ENCODE data around the gene MRPL18.
A peak's percentile ranks its signal among the peaks of the same experiment; 100 is the strongest.
"Not testable (repeated sequence)": the region's sequence is repeated elsewhere in the genome, so short reads cannot be mapped to it uniquely, and the experiment has no call there.

The MRPL18 gene

DNA sequence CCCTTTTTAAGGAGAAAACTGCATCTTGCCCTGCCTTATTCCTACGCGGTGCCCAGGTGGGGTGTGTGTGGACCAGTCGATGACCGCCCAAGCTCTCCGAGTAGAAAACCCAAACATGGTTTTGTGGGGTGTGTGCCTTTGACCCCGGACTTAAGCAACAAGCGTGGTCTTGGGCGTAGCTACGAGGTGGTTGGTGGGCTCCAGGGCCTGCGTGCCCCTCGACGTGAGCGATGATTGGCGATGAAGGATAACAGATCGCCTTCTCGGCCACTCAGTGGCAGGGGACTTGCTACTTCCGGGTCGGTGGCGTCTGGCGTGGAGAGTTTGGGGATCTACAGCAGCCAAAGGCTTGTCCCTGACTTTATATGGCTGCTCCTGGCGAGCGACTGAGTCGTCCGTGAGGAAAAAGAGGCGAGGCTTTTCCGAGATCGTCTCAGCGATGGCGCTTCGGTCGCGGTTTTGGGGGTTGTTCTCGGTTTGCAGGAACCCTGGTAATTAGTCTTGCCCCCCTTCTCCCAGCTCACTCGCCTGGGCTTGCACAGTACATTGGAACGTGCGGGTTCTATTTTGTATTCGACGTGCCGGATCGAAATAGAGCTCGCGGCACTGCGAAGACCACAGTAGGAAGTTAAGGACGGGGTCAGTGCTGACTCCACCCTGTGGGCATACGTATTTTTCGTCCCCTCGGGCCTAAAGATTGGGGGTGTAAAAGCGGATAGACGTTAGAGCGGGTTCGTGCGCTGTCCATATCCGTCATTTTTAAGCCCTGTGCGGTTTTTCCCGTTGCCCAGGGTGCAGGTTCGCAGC lies at the start of gene MRPL18:
TSS of gene MRPL18 (plus strand) at position 319 of the 807 bp plus-strand sequence. CDS start at position 440, 121 bp downstream.
- peak; percentile 94 for DNase-seq
- in situ Hi-C loops (cut with HindIII; ENCODE audit: low pct_ligation_motif_present, low pct_unique_long_range_greater_than_20kb, low sequenced_read_pairs) = no loop called here

- DNase-seq = no peak
- in situ Hi-C loops (cut with HindIII; ENCODE audit: low pct_ligation_motif_present, low pct_unique_long_range_greater_than_20kb, low sequenced_read_pairs) = no loop called here
Measured at GRCh38 chr6:159742165-159742564, 48.1 kb upstream of the MRPL18 start.

- no peak for DNase-seq
- in situ Hi-C loops (cut with HindIII; ENCODE audit: low pct_ligation_motif_present, low pct_unique_long_range_greater_than_20kb, low sequenced_read_pairs) = no loop called here
Measured at GRCh38 chr6:159745081-159745480, 45.2 kb upstream of the MRPL18 start.

DNA sequence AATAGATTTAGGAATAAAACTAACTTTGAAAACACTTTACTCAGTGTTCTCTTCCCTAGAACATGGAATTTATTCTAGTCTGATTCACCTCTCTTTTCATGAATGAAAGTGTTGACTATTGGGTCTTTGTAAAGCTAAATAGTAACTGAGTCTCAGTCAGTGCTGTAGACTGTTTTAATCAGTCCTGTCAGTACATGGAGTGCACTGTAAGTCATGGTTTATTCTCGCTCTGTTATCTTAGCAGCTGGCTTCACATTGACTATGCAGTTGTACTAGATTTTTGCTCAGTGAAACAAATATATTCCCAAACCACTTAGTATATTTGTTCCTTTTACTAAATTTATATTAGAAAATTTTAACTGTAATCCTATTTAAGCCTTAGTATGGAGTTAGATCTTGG lies 43.5 kb upstream of the MRPL18 start:
- no peak for DNase-seq
- in situ Hi-C loops (cut with HindIII; ENCODE audit: low pct_ligation_motif_present, low pct_unique_long_range_greater_than_20kb, low sequenced_read_pairs) = no loop called here

DNA sequence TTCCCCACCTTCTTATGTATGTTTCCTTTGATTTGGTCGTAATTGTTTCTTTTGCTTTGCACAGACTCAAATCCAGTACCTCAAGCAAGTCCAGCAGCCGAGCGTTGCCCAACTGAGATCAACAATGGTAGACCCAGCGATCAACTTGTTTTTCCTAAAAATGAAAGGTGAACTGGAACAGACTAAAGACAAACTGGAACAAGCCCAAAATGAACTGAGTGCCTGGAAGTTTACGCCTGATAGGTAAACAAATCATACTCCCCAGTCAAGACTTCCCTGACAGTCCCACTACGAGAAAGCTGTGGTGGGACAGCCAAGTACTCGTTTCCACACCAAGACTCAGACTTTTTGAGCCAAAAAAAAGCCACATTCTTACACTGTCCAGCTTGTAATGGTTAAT lies 42.1 kb upstream of the MRPL18 start:
- DNase-seq; in situ Hi-C loops (cut with HindIII; ENCODE audit: low pct_ligation_motif_present, low pct_unique_long_range_greater_than_20kb, low sequenced_read_pairs): not testable (repeated sequence)

GRCh38 chr6:159751448-159751847 lies 38.8 kb upstream of the MRPL18 start:
- DNase-seq = no peak
- in situ Hi-C loops (cut with HindIII; ENCODE audit: low pct_ligation_motif_present, low pct_unique_long_range_greater_than_20kb, low sequenced_read_pairs) = no loop called here

DNA sequence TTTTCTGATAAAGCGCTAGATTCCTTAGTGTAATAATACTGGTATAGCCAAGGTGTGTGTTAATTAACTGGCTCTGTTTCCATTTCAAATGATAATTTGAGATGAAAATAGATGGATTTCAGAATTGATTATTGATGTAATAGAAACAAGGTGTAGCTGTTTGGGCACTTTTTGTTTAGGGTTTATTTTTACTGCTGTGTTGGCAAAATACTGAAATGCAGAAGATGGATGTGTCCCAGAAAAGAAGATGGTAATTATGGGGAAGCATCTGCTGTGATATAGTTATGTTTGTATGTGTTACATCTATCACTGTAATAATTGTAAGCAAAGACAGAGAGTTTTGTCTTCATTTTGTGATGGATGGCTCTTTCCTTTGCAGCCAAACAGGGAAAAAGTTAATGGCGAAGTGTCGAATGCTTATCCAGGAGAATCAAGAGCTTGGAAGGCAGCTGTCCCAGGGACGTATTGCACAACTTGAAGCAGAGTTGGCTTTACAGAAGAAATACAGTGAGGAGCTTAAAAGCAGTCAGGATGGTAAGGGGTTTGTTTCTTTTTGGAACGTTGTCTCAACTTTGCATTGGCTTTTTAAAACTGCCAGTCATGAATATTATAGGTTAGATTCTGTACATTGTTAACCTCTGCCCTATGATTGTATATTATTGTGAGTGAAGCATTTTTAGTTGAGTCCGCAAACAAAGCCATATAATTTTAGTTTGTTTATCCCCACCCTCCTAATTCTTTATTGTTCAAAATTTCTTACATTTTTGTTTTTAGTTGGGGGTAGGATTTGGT lies 37.0 kb upstream of the MRPL18 start:
- DNase-seq = no peak
- in situ Hi-C loops (cut with HindIII; ENCODE audit: low pct_ligation_motif_present, low pct_unique_long_range_greater_than_20kb, low sequenced_read_pairs) = no loop called here

- in situ Hi-C loops (cut with HindIII; ENCODE audit: low pct_ligation_motif_present, low pct_unique_long_range_greater_than_20kb, low sequenced_read_pairs) = no loop called here
- no peak for DNase-seq
Measured at GRCh38 chr6:159754401-159754800, 35.9 kb upstream of the MRPL18 start.

DNA sequence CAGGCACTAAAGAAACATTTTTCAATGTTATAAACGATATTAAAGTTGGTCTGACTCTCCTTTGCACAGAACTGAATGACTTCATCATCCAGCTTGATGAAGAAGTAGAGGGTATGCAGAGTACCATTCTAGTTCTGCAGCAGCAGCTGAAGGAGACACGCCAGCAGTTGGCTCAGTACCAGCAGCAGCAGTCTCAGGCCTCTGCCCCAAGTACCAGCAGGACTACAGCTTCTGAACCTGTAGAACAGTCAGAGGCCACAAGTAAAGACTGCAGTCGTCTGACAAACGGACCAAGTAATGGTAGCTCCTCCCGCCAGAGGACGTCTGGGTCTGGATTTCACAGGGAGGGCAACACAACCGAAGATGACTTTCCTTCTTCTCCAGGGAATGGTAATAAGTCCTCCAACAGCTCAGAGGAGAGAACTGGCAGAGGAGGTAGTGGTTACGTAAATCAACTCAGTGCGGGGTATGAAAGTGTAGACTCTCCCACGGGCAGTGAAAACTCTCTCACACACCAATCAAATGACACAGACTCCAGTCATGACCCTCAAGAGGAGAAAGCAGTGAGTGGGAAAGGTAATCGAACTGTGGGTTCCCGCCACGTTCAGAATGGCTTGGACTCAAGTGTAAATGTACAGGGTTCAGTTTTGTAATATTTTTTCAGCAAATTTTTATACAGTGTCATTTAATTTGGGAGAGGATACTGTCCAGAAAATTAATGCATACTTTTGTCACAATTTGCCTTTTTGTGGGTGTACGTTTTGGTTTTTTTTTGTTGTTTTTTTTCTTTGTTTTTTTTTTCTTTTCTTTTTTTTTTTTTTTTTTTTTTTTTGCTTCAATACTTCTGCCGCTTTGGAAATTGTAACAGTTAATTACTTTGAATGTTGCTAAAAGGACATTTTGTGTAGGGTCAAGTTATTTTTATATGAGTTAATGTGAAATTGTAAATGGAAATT lies 35.0 kb upstream of the MRPL18 start:
- in situ Hi-C loops (cut with HindIII; ENCODE audit: low pct_ligation_motif_present, low pct_unique_long_range_greater_than_20kb, low sequenced_read_pairs) = no loop called here
- DNase-seq = no peak

DNA sequence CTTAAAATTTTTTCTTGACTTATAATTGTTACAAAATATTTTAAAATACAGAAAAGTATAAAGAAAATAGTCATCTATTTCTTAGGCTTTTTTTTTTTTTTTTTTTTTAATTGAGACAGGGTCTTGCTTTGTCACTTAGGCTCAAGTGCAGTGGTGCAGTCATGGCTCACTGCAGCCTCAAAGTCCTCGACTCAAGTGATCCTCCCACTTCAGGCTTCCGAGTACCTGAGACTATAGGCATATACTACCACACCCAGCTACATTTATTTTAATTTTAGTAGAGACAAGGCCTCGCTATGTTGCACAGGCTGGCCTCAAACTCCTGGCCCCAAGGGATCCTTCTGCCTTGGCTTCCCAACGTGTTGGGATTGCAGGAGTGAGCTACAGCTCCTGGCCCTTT lies 33.8 kb upstream of the MRPL18 start:
- in situ Hi-C loops (cut with HindIII; ENCODE audit: low pct_ligation_motif_present, low pct_unique_long_range_greater_than_20kb, low sequenced_read_pairs) = no loop called here
- DNase-seq = no peak

DNA sequence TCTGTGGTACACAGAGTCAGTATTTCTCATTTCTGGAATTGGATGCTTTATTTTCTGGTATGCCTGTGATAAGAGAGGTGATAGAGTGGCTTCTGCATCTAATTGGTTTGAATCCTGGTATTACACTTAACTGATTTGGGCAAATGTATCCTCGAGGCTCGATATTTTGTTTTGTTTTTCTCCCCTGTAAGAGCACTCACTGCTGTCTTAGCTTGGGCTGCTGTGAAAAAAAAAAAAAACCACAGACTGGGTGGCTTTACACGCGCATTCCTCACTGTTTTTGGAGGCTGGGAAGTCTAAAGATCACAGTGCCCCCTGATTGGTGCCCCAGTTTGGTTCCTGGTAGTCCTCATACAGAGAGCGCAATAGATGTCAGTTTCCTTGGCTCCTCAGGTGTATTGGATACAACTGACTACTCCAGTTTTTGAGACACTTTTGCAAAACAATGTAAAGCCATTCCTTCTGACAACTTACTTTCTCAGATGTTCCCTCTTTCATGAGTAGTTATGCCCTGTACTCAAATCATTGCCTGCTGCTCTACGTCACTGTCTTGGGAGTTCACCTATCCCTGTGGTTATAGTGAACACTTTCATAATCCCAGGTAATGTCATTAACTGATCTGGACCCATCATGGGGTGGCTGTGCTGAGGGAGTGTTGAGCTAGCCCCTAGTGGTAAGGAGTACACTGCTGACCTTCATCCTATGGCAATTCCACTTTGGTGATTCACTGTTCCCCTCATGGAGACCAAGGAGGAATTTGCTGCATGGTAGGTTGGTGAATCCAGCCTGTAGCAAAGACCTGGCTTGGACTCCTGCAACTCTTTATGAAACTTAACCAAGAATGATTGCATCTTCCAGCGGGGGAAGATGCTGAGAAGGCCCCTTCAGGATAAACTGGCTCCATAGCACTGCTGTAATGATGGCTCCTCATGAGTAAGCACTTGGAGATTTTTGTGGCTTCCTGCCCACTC lies 32.0 kb upstream of the MRPL18 start:
- DNase-seq = peak; percentile 63
- in situ Hi-C loops (cut with HindIII; ENCODE audit: low pct_ligation_motif_present, low pct_unique_long_range_greater_than_20kb, low sequenced_read_pairs) = no loop called here

DNA sequence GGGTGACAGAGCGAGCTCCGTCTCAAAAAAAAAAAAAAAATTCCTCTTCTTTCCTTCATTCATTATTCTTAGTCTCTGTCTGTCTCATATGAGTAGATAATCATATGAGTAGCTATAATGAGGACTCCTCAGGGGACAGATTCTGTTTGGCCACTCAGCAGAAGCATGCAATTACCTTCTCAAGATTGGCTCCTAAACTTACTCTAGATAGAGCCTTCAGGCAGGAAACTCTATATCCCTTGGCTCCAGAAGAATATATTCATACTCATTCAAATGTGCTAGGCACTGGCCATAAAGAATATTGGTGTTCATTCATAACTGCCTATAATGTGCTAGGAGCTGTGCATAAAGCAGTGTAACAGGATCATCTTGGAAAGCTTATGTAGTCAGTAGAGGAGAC lies 30.6 kb upstream of the MRPL18 start:
- in situ Hi-C loops (cut with HindIII; ENCODE audit: low pct_ligation_motif_present, low pct_unique_long_range_greater_than_20kb, low sequenced_read_pairs) = no loop called here
- no peak for DNase-seq

DNA sequence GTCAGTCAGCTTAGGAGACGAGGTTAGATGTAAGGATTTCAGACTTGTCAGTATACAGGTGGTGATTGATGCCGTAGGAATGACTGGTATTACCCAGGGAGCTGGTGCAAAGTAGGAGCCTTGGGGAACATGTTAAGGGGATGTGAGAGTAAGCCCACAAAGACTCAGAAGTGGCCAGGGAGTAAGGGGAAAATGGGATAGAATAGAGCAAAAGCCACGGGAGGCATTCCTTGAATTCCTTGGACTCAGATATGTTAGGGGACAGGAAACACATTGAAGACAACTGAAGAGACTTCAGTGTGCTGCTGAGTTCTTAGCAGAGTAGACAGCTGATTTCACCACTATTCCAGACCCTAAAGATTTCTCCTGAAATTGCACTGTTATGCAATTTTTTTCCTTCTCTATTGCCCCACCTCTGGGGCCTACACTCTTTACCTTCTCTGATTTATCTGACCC lies 29.6 kb upstream of the MRPL18 start:
- DNase-seq = peak; percentile 84
- in situ Hi-C loops (cut with HindIII; ENCODE audit: low pct_ligation_motif_present, low pct_unique_long_range_greater_than_20kb, low sequenced_read_pairs) = no loop called here

GRCh38 chr6:159761129-159761872 lies 29.0 kb upstream of the MRPL18 start:
- DNase-seq = peak; percentile 25
- in situ Hi-C loops (cut with HindIII; ENCODE audit: low pct_ligation_motif_present, low pct_unique_long_range_greater_than_20kb, low sequenced_read_pairs) = no loop called here

DNA sequence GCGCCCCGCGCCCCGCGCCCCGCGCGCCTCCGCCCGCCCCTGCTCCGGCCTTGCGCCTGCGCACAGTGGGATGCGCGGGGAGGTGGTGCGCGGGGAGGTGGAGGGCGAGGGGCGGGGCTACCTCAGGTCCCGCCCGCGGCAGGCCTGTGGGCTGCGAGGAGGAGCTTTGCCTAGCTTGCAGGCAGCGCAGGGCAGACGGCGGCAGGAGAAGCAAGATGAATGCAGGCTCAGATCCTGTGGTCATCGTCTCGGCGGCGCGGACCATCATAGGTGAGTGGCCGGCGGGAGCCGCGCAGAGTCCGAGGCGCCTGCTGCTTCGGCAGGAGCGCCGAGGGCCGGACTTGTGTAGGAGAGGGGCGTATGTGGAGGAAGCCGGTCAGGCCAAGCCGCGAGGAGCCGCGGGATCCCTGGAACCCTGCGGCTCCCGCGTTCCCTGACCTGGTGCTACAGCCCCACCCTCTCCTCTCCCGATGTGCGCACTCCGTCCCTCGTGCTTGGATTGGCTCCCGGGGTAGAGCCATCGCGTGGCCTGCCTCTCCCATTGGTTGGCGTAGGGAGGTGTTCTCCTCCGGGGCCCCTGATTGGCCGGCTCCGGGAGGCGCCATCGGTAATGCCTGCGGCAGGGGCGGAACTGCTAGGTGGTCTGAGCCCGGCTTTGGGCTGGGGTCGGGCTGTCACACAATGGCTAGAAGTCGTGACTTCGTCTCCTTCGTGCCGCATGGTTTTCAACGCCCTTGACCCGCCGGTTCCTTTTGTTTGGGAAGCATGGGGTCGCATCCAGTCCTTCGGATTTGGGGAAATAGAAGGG lies 28.2 kb upstream of the MRPL18 start, which contains the start of gene ACAT2:
TSS of gene ACAT2 (plus strand) at position 173 of the 808 bp plus-strand sequence. CDS start at position 216, 43 bp downstream.
- peak; percentile 95 for DNase-seq
- in situ Hi-C loops (cut with HindIII; ENCODE audit: low pct_ligation_motif_present, low pct_unique_long_range_greater_than_20kb, low sequenced_read_pairs) = no loop called here

DNA sequence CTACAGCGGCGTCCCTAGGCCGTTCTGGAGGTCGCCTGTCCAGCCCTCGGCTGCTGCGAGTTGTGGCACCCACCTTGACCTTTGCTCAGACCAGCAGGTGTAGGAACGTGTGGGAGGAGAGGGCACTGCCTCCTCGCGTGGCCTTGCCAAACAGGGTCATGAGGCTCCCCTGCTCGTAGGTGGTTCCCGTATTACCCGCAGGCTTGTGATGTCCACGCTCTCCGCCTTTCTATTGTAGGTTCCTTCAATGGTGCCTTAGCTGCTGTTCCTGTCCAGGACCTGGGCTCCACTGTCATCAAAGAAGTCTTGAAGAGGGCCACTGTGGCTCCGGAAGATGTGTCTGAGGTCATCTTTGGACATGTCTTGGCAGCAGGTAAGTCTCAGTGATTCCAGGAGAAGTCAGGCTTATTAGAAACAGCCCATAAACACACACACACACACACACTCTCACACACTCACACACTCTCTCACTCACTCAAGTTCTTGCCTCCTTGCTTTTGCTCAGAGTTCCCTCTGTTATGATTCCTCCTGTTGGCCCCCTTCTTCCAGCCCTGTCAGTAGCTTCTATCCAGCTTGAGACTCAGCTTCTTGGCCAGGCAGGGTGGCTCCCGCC lies 27.5 kb upstream of the MRPL18 start:
- in situ Hi-C loops (cut with HindIII; ENCODE audit: low pct_ligation_motif_present, low pct_unique_long_range_greater_than_20kb, low sequenced_read_pairs) = no loop called here
- peak; percentile 10 for DNase-seq
